Measurements from ENCODE around the gene PHACTR4.
"Not testable (repeated sequence)": the region's sequence is repeated elsewhere in the genome, so short reads cannot be mapped to it uniquely, and the experiment has no call there.

Gene PHACTR4

DNA sequence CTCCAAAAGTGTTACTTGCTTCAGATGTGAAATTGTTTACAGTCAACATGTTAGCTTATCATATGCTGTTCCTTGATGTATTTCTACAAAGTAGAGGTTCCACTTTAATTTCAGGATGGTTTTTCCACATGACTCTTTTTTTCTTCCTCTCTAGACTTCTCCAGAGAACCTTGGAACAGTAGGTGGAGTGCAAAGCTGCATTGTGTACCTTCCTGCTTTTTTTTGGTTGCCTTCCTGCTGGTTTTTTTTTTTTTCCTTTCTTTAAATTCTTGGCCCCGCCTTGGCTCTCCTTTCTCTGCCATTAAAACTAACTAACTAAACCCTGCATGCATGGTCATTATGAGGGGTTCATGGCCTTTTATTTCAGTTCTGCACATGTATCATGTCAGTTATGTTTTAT is 88.1 kb downstream of the PHACTR4 start:
- no peak overlapping the region for H3K4me3 ChIP-seq (ENCODE audit: control insufficient read depth, low read depth, low read length)
- no peak for DNase-seq (ENCODE audit: low read depth)
- TF ChIP-seq, protein P1, sequence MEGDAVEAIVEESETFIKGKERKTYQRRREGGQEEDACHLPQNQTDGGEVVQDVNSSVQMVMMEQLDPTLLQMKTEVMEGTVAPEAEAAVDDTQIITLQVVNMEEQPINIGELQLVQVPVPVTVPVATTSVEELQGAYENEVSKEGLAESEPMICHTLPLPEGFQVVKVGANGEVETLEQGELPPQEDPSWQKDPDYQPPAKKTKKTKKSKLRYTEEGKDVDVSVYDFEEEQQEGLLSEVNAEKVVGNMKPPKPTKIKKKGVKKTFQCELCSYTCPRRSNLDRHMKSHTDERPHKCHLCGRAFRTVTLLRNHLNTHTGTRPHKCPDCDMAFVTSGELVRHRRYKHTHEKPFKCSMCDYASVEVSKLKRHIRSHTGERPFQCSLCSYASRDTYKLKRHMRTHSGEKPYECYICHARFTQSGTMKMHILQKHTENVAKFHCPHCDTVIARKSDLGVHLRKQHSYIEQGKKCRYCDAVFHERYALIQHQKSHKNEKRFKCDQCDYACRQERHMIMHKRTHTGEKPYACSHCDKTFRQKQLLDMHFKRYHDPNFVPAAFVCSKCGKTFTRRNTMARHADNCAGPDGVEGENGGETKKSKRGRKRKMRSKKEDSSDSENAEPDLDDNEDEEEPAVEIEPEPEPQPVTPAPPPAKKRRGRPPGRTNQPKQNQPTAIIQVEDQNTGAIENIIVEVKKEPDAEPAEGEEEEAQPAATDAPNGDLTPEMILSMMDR (IDR thresholded peaks at IDR 0.05; ENCODE audit: control insufficient read depth, insufficient read depth, low read depth, low read length, missing control alignments) = no peak

DNA sequence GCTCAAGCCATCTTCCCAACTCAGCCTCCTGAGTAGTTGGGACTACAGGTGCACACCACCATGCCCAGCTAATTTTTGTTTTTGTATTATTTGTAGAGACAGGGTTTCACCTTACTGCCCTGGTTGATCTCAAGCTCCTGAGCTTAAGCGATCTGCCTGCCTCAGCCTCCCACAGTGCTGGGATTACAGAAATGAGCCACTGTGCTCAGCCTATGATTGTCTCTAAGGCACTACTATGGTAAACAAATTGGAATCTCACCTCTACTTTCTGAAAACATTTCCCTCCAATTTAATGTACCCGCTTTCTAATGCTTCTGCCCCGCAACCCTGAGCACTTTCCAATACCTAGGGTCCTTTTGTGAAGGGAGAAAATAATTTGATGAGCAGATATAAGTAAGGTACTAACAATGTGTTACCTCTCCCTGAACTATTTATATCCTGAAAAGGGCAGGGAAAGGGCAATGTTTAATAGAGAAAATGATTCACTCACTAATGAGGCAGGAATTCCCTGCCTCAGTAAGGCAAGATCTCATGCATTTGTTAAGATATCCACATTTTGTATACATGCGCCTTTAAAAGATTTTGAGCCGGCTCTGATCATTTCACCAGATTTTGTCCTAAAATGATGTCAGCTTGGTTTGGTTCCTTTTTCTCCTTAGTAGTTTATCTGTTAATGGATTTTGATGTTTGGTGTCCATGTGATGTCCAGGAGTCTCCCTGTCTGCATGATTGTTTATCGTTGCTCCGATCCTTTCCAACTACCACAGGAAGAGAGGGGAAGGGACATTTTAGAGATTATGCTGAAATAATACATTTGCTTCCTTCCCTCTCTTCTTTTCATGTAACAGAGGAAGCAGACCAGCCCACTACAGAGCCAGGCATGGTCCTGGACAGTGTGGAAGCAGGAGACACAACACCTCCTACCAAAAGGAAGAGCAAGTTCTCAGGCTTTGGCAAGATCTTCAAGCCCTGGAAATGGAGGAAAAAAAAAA is 89.0 kb downstream of the PHACTR4 start:
- H3K4me3 ChIP-seq (ENCODE audit: control insufficient read depth, low read depth, low read length) = no peak overlapping the region
- TF ChIP-seq, protein P1 (IDR thresholded peaks at IDR 0.05; ENCODE audit: control insufficient read depth, insufficient read depth, low read depth, low read length, missing control alignments) = no peak
- DNase-seq (ENCODE audit: low read depth) = no peak

DNA sequence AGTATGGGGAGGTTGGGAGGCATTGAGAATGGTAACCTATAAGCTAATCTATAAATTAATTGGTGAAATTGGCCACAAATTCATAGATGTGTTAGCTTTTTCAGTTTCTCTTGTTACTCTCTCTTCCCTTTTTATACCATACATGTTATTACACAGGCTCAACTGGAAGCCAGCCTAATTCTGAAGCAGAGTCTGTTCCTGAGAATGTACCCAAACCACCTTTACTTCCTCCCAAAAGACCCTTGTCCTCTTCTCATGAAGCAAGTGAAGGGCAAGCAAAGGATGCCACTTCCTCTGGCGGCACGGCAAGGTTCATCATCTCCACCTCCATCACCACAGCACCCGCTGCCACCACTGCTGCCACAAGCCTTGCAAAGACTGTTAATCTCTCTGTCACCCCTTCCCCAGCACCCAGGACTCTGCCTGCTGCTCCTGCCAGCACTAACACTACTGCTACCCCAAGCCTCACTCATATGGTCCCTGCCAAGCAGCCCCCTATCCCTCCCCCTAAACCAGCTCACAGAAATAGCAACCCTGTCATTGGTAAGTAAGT is 96.8 kb downstream of the PHACTR4 start:
- DNase-seq (ENCODE audit: low read depth) = no peak
- TF ChIP-seq, protein P1 (IDR thresholded peaks at IDR 0.05; ENCODE audit: control insufficient read depth, insufficient read depth, low read depth, low read length, missing control alignments) = no peak
- H3K4me3 ChIP-seq (ENCODE audit: control insufficient read depth, low read depth, low read length) = no peak overlapping the region

DNA sequence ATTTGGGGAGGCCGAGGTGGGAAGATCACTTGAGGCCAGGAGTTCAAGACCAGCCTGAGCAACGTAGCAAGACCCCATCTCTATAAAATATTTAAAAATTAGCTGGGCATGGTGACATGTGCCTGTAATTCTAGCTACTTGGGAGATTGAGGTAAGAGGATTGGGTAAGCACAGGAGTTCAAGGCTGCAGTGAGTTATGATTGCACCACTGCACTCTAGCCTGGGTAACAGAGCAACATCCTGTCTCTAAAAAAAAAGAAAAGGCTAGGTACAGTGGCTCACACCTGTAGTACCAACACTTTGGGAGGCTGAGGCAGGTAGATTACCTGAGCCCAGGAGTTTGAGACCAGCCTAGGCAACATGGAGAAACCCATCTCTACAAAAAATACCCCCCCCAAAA is 100.6 kb downstream of the PHACTR4 start:
- DNase-seq (ENCODE audit: low read depth) = no peak
- H3K4me3 ChIP-seq (ENCODE audit: control insufficient read depth, low read depth, low read length) = no peak overlapping the region
- TF ChIP-seq, protein P1 (IDR thresholded peaks at IDR 0.05; ENCODE audit: control insufficient read depth, insufficient read depth, low read depth, low read length, missing control alignments) = no peak

DNA sequence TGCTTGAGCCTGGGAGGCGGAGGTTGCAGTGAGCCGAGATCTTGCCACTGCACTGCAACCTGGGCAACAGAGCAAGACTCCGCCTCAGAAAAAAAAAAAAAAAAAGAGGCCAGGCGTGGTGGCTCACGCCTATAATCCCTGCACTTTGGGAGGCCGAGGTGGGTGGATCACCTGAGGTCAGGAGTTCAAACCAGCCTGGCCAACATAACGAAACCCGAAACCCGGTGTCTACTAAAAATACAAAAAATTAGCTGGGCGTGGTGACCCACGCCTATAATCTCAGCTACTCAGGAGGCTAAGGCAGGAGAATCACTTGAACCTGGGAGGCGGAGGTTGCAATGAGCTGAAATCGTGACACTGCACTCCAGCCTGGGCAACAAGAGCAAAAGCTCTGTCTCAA is 110.0 kb downstream of the PHACTR4 start:
- not testable (repeated sequence) for H3K4me3 ChIP-seq (ENCODE audit: control insufficient read depth, low read depth, low read length); DNase-seq (ENCODE audit: low read depth)

DNA sequence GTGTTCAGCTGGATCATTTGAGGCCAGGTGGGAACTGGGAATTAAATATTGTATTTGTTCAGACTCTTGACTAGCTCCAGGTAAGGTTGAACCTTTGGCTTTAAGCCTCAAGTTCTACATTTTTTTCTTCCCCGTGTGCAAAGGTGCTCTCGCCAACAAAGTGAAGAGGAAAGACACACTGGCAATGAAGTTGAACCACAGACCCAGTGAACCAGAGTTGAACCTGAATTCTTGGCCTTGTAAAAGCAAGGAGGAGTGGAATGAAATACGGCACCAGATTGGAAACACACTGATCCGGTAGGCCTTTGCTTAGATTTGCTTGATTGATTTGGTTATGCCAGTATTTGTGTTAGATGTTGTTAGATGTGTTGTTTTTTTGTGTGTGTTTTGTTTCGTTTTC is 110.8 kb downstream of the PHACTR4 start:
- no peak for DNase-seq (ENCODE audit: low read depth)
- no peak overlapping the region for H3K4me3 ChIP-seq (ENCODE audit: control insufficient read depth, low read depth, low read length)
- TF ChIP-seq, protein P1 (IDR thresholded peaks at IDR 0.05; ENCODE audit: control insufficient read depth, insufficient read depth, low read depth, low read length, missing control alignments) = no peak

DNA sequence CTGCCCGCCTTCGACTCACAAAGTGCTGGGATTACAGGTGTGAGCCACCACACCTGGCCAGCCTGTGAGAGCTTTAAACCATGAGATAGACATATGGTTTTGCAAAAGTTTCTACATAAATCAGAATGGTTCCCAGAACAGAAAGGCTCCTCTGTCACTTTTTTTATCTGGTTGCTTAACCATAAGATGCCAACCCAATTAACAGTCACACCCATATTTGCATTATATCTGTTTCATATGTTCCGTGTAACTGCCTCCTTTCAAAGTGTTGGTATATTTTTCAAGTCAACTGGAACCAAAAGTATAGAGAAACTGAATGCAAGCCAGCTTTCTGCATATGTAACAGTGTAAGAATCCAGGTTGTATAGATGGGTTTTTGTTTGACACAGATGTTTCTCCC is 112.6 kb downstream of the PHACTR4 start:
- TF ChIP-seq, protein P1 (IDR thresholded peaks at IDR 0.05; ENCODE audit: control insufficient read depth, insufficient read depth, low read depth, low read length, missing control alignments) = no peak
- DNase-seq (ENCODE audit: low read depth) = no peak
- H3K4me3 ChIP-seq (ENCODE audit: control insufficient read depth, low read depth, low read length) = no peak overlapping the region
